Caco-2 (cell line): ENCODE measurements around the gene PCDHGB3. TPM values are rescaled to one million over a fixed set of nuclear protein-coding genes. Genes with fewer than 3 reads are reported as not detected.
"Not testable (repeated sequence)": the region's sequence is repeated elsewhere in the genome, so short reads cannot be mapped to it uniquely, and the experiment has no call there.

ENCODE experiments used
- BruUV-seq: library from RNA; stranded (reverse); fragments of 400-500 nt; replicated peaks from 2 replicates; lab custom pipeline; 2021; lab: Mats Ljungman, UMichigan
- CTCF ChIA-PET: fragments of 300-600 bp; sonication (Branson Sonifier 250); formaldehyde crosslinking; loops from one replicate; lab custom pipeline; 2022; ENCODE audit warnings: antibody characterized with exemption; lab: Charles Lee
- POLR2A ChIA-PET: fragments of 300-600 bp; sonication (Branson Sonifier 250); formaldehyde crosslinking; loops from one replicate; lab custom pipeline; 2022; ENCODE audit warnings: antibody characterized with exemption; lab: Charles Lee
- DNase-seq, 2 experiments: peaks; one replicate each; pipeline versions ENCODE4 v3.0.0 to v3.0.0-alpha.2; 2020 to 2022
- H3K27me3 ChIP-seq: replicated peaks from 2 replicates; pipeline ENCODE4 v1.6.0; 2011; ENCODE audit warnings: low read length; ENCODE audit not compliant: control insufficient read depth, insufficient read depth
- H3K36me3 ChIP-seq: 2 replicates; pipeline ENCODE4 v1.5.1; 2011; ENCODE audit warnings: low read length; ENCODE audit not compliant: control insufficient read depth, insufficient read depth
- H3K4me1 ChIP-seq: fragments of 250-450 bp; sonication (Bioruptor Pico); 2 replicates; pipeline ENCODE4 v1.5.1; 2020; ENCODE audit warnings: mild to moderate bottlenecking
- H3K4me3 ChIP-seq: 2 replicates; pipeline ENCODE4 v1.5.1; 2011; ENCODE audit warnings: low read depth, mild to moderate bottlenecking, control low read depth, low read length
- H3K9me3 ChIP-seq: fragments of 250-450 bp; sonication (Bioruptor Pico); 2 replicates; pipeline ENCODE4 v1.5.1; 2020; ENCODE audit warnings: mild to moderate bottlenecking, moderate library complexity
- H3K27ac Mint-ChIP-seq: one replicate; pipeline ENCODE4 v1.8.0; 2022; ENCODE audit warnings: mixed read lengths; ENCODE audit not compliant: unreplicated experiment
- H3K27me3 Mint-ChIP-seq: one replicate; pipeline ENCODE4 v1.8.0; 2022; ENCODE audit warnings: mixed read lengths; ENCODE audit not compliant: insufficient read depth, unreplicated experiment
- H3K36me3 Mint-ChIP-seq: one replicate; pipeline ENCODE4 v1.8.0; 2022; ENCODE audit warnings: mild to moderate bottlenecking, mixed read lengths; ENCODE audit not compliant: insufficient read depth, unreplicated experiment
- H3K4me1 Mint-ChIP-seq: one replicate; pipeline ENCODE4 v1.8.0; 2022; ENCODE audit warnings: low read depth, mixed read lengths; ENCODE audit not compliant: unreplicated experiment
- H3K4me3 Mint-ChIP-seq: one replicate; pipeline ENCODE4 v1.8.0; 2022; ENCODE audit warnings: mild to moderate bottlenecking, moderate library complexity, mixed read lengths; ENCODE audit not compliant: unreplicated experiment
- H3K9me3 Mint-ChIP-seq: one replicate; pipeline ENCODE4 v1.8.0; 2022; ENCODE audit warnings: mixed read lengths; ENCODE audit not compliant: unreplicated experiment
- intact Hi-C: fragments of 100-400 bp; cut with micrococcal nuclease; formaldehyde crosslinking; loops from one replicate; pipeline ENCODE4 v1.10.0; 2022; ENCODE audit not compliant: unreplicated experiment
- total RNA-seq: library from RNA; stranded (reverse); gene quantifications from 2 replicates; pipeline ENCODE4 v1.2.3, GENCODE V29; 2022
- TF ChIP-seq, protein P1 (sequence below), 2 experiments: fragments of 200-600 bp in 1 of 2; IDR thresholded peaks; 1 replicate in 1 of 2; 2 replicates in 1 of 2; pipeline versions ENCODE4 v1.5.1 to v1.8.0; 2011 to 2022; ENCODE audit warnings: antibody characterized with exemption in 1 of 2, control low read depth in 1 of 2, inconsistent platforms in 1 of 2, low read depth in 1 of 2, low read length in 1 of 2, mild to moderate bottlenecking in 1 of 2, moderate library complexity in 1 of 2; ENCODE audit not compliant: insufficient read depth in 1 of 2, severe bottlenecking in 1 of 2, unreplicated experiment in 1 of 2

PCDHGB3 gene
- total RNA-seq, 1 experiment from 2014 or later: 0.54 TPM

DNA sequence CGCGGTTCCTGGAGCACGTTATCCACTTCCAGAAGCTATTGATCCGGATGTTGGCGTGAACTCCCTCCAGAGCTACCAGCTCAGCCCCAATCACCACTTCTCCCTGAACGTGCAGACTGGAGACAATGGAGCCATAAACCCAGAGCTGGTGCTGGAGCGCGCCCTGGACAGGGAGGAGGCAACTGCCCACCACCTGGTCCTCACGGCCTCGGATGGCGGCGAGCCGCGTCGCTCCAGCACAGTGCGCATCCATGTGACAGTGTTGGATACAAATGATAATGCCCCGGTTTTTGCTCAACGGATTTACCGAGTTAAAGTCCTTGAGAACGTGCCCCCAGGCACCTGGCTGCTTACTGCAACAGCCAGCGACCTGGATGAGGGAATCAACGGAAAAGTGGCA lies 33.3 kb downstream of the PCDHGB3 start:
- POLR2A ChIA-PET: no interaction called here
- no peaks in the 10 kb centered on the region for H3K4me1 Mint-ChIP-seq
- no peak overlapping the region for H3K4me3 Mint-ChIP-seq
- peaks cover 17% of the 10 kb centered on the region for H3K36me3 Mint-ChIP-seq
- TF ChIP-seq, protein P1, sequence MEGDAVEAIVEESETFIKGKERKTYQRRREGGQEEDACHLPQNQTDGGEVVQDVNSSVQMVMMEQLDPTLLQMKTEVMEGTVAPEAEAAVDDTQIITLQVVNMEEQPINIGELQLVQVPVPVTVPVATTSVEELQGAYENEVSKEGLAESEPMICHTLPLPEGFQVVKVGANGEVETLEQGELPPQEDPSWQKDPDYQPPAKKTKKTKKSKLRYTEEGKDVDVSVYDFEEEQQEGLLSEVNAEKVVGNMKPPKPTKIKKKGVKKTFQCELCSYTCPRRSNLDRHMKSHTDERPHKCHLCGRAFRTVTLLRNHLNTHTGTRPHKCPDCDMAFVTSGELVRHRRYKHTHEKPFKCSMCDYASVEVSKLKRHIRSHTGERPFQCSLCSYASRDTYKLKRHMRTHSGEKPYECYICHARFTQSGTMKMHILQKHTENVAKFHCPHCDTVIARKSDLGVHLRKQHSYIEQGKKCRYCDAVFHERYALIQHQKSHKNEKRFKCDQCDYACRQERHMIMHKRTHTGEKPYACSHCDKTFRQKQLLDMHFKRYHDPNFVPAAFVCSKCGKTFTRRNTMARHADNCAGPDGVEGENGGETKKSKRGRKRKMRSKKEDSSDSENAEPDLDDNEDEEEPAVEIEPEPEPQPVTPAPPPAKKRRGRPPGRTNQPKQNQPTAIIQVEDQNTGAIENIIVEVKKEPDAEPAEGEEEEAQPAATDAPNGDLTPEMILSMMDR (IDR thresholded peaks at IDR 0.05; ENCODE audit: insufficient read depth in 1 of 2, low read depth in 1 of 2, low read length in 1 of 2, severe bottlenecking in 1 of 2, unreplicated experiment in 1 of 2): no peak
- no peak overlapping the region for H3K27ac Mint-ChIP-seq
- Histone ChIP-seq H3K4me3 (no peak overlapping the region), H3K4me1 (no peaks in the 10 kb centered on the region), H3K27me3 (no peaks in the 10 kb centered on the region), H3K36me3 (no peaks in the 10 kb centered on the region), H3K9me3 (peaks cover 19% of the 10 kb centered on the region)
- H3K9me3 Mint-ChIP-seq: peaks cover 11% of the 10 kb centered on the region
- BruUV-seq: no TSS peak
- no peak for DNase-seq
- intact Hi-C loops: no loop called here
- H3K27me3 Mint-ChIP-seq: no peaks in the 10 kb centered on the region
- CTCF ChIA-PET: no interaction called here

GRCh38 chr5:141407790-141408505 lies 37.9 kb downstream of the PCDHGB3 start, which contains the start of gene PCDHGB6:
TSS of gene PCDHGB6 (plus strand) at chr5:141408021. CDS start at chr5:141408203, 182 bp downstream.
- POLR2A ChIA-PET, H3K4me1 Mint-ChIP-seq, intact Hi-C loops, DNase-seq, H3K36me3 ChIP-seq, H3K4me1 ChIP-seq, H3K27me3 Mint-ChIP-seq, H3K4me3 Mint-ChIP-seq, BruUV-seq, H3K27ac Mint-ChIP-seq, H3K27me3 ChIP-seq, H3K4me3 ChIP-seq, H3K9me3 ChIP-seq: not testable (repeated sequence)
- peaks cover 19% of the 10 kb centered on the region for H3K9me3 Mint-ChIP-seq
- TF ChIP-seq, protein P1 (IDR thresholded peaks at IDR 0.05; ENCODE audit: insufficient read depth in 1 of 2, low read depth in 1 of 2, low read length in 1 of 2, severe bottlenecking in 1 of 2, unreplicated experiment in 1 of 2): peak in 1 of 2 experiments; percentile 12
- CTCF ChIA-PET: interaction anchor here (1.3 kb wide), 1 partner anchor 156 kb away, joined by 5 read pairs; no protein-coding TSS in a partner anchor
- H3K36me3 Mint-ChIP-seq: peaks cover 14% of the 10 kb centered on the region

GRCh38 chr5:141409598-141410306 lies 39.7 kb downstream of the PCDHGB3 start:
- no peaks in the 10 kb centered on the region for H3K36me3 ChIP-seq
- intact Hi-C loops: loop anchor here (5.0 kb wide), 1 partner anchor 87 kb away; the partner anchor contains the start of gene TAF7
- no peak for DNase-seq
- Mint-ChIP-seq H3K4me3 (no peak overlapping the region), H3K9me3 (peaks cover 34% of the 10 kb centered on the region), H3K4me1 (no peaks in the 10 kb centered on the region), H3K27me3 (no peaks in the 10 kb centered on the region), H3K36me3 (peaks cover 4% of the 10 kb centered on the region), H3K27ac (no peak overlapping the region)
- TF ChIP-seq, protein P1 (IDR thresholded peaks at IDR 0.05; ENCODE audit: insufficient read depth in 1 of 2, low read depth in 1 of 2, low read length in 1 of 2, severe bottlenecking in 1 of 2, unreplicated experiment in 1 of 2): no peak
- H3K27me3 ChIP-seq: no peaks in the 10 kb centered on the region
- no peak overlapping the region for H3K4me3 ChIP-seq
- peaks cover 7% of the 10 kb centered on the region for H3K9me3 ChIP-seq
- ChIA-PET CTCF (no interaction called here), POLR2A (no interaction called here)
- H3K4me1 ChIP-seq: no peaks in the 10 kb centered on the region
- BruUV-seq: no TSS peak
